Tracheal epithelial cell (primary cell): Measurements from ENCODE around the gene FBXO39. TPM values are rescaled to one million over a fixed set of nuclear protein-coding genes. Genes with fewer than 3 reads are reported as not detected.

Source experiments
- total RNA-seq: library from RNA; depleted of rRNA; stranded (reverse); fragments of >200 nt; gene quantifications from 2 replicates; pipeline ENCODE4 v1.2.1, GENCODE V29; 2014

The FBXO39 gene
- total RNA-seq = not detected in 2 replicates

DNA sequence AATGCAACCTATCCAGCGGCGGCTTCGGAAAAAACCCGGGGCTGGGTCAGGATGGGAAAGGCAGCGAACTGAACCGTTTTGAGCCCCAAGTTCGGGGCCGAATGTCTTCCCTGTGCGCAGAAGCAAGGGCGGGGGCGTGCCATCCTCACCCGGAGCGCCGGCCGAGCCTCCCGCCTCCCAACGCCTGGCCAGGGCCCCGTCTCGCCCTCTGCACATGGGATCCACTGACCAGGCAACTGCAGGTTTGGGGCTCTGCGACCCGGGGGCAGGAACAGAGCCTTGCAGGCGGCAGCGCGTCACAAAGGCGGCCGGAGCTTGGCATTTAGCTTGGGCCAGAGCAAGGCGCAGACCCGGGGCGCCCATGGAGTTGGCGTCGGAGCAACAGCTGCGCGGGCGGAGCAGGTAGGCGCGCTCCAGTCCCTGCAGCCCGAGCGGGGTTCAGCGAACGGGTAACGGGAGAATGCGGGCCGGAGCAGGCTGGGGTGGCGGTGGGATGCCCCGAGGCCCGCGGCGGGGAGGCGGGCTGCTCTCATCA lies at the start of gene FBXO39:
TSS of gene FBXO39 (plus strand) at position 345 of the 535 bp plus-strand sequence. CDS start 3,654 bp downstream, outside the sequence.

GRCh38 chr17:6755731-6756184 lies 20.3 kb upstream of the FBXO39 start, which contains the start of gene XAF1:
Gene XAF1, plus strand, starts transcription at chr17:6756046. Its CDS starts 33 bp downstream, at chr17:6756079.

GRCh38 chr17:6831661-6832263 lies 55.7 kb downstream of the FBXO39 start, which contains the start of gene TEKT1:
Gene TEKT1, minus strand, starts transcription at chr17:6831729. Its CDS starts 1,353 bp downstream, at chr17:6830376.

Other genes starting within 250 kb of the FBXO39 start
- gene PITPNM3, start 219.7 kb upstream of the FBXO39 start, total RNA-seq = 15.4 and 47.5 TPM in 2 replicates
- 7.0 and 8.5 TPM in 2 replicates for gene KIAA0753, start 135.5 kb upstream of the FBXO39 start, total RNA-seq
- gene TXNDC17, start 135.2 kb upstream of the FBXO39 start, total RNA-seq = 216 and 295 TPM in 2 replicates
- gene MED31, start 124.6 kb upstream of the FBXO39 start, total RNA-seq = 8.4 and 10.7 TPM in 2 replicates
- gene C17orf100, start 124.5 kb upstream of the FBXO39 start, total RNA-seq = 0.24 and 1.3 TPM in 2 replicates
- gene SLC13A5, start 62.8 kb upstream of the FBXO39 start, total RNA-seq = 0.21 and 0.96 TPM in 2 replicates
- gene XAF1, start 20.2 kb upstream of the FBXO39 start, total RNA-seq = 0.43 and 2.2 TPM in 2 replicates
- gene TEKT1, start 55.5 kb downstream of the FBXO39 start, total RNA-seq = not detected in 2 replicates
- 0.24 TPM in 1 of 2 replicates, not detected in the other for gene ALOX12, start 219.8 kb downstream of the FBXO39 start, total RNA-seq
- 10.7 and 14.7 TPM in 2 replicates for gene RNASEK, start 236.4 kb downstream of the FBXO39 start, total RNA-seq
- gene BCL6B, start 246.8 kb downstream of the FBXO39 start, total RNA-seq = under 0.01 TPM in 2 replicates